ENCODE results near the gene CSNK2A2.

Gene CSNK2A2

DNA sequence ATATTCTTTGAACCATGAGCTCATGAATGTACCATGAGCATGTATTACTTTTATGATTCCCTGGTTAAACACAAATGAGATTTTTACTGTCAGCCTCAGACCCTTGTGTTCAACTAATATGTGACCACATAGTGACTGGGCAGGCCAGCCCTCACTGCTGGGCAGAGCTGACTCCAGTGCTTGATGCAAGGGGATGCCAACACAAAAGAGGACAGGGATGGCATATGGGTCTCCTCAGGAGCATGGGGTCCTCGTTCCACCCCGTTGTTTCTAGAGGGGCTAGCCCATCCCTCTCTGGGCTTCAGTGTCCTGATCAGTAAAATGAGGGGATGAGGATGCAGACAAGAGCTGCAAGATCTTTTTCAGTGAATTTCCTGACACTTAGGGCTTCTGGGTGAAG is 88.0 kb downstream of the CSNK2A2 start:
- no peak for DNase-seq (ENCODE audit: low read depth in 2 of 2)
- TF ChIP-seq, protein P1, sequence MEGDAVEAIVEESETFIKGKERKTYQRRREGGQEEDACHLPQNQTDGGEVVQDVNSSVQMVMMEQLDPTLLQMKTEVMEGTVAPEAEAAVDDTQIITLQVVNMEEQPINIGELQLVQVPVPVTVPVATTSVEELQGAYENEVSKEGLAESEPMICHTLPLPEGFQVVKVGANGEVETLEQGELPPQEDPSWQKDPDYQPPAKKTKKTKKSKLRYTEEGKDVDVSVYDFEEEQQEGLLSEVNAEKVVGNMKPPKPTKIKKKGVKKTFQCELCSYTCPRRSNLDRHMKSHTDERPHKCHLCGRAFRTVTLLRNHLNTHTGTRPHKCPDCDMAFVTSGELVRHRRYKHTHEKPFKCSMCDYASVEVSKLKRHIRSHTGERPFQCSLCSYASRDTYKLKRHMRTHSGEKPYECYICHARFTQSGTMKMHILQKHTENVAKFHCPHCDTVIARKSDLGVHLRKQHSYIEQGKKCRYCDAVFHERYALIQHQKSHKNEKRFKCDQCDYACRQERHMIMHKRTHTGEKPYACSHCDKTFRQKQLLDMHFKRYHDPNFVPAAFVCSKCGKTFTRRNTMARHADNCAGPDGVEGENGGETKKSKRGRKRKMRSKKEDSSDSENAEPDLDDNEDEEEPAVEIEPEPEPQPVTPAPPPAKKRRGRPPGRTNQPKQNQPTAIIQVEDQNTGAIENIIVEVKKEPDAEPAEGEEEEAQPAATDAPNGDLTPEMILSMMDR (IDR thresholded peaks at IDR 0.05; ENCODE audit: low read depth, low read length) = no peak
- H3K4me3 ChIP-seq (replicated peaks in 1 of 2; ENCODE audit: low read depth in 2 of 2, low read length in 2 of 2) = no peak overlapping the region

DNA sequence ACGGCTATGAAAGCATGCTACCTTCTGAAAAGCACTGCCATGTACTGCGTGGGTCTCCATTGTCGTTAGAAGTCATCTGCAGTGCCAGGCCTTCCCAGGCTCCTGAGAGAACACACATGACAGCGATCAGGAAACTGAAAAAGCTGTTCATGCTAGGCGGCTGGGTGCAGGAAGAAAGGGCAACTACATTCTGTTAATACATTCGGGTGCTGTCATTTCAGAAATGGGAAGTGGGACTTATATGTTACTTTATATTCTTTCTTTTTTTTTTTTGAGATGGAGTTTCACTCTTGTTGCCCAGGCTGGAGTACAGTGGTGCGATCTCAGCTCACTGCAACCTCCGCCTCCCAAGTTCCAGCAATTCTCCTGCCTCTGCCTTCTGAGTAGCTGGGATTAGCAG is 88.6 kb downstream of the CSNK2A2 start:
- DNase-seq (ENCODE audit: low read depth in 2 of 2) = no peak
- TF ChIP-seq, protein P1 (IDR thresholded peaks at IDR 0.05; ENCODE audit: low read depth, low read length) = no peak
- no peak overlapping the region for H3K4me3 ChIP-seq (replicated peaks in 1 of 2; ENCODE audit: low read depth in 2 of 2, low read length in 2 of 2)
